Measurements from ENCODE around the gene TNK1.

The TNK1 gene

DNA sequence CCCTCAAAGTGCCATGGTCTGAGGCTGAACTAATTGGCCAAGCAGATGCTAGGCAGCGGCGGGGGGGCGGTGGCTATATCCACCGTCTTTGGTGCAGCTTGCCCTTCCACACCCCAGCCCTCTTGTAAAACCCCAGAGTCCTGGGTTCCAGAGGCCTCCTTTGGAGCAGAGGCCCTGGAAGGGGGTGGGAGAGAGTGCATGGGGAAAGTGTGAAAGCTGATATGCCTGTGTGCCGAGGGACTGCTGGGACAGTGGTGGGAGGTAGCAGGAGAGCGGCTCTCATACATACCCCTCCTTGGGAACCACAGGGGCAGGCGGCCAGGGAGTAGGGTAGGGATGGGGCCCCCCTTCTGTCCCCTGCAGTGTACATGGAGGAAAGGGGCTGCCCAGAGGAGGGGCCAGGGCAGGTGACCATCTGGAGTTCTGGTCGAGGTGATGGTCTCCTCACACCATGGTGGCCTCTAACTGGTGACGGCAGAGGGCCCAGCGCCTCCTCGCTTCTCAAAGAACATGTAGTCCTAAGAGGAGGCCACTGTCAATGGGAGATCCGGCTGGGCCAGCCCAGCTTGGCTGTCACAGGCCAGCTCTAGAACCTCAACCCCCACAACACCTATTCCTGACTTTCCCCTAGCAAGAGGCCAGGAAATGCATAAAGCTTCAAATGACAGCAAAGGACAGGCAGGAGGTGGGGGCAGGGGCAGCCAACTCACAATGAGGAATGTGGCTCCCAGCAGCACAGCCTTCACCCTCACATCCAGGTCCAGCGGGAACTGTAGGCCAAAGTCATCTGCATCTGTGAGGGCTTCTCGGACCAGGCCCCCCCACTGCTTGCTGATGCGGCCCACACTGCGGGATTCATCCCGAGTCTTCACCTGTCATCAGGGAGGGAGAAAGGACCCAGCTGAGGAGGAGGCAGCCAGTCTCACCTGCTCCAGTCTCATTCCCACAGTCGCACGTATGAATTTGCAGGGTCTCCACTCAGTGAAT, 9.3 kb downstream of the TNK1 start:
- DNase-seq (ENCODE audit: extremely low read depth in 1 of 2, low read depth in 1 of 2) = no peak

DNA sequence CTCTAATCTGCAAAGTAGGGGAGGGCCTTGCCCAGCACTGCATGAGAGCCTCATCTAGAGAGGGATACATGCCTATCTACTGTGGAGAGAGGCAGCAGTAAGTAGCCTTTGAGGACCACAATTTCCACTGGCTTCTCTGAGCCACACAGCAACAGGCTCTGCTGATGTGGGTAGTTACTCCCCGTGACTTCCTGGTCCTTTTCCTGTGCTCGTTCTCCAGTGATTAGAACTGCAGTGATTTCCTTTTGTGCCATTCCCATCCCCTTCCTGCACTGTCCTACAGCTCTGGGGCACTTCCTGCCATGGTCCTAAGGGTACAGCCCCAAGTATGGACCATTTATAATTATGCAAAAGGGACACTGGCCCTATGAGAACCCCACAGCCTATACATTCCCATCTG, 10.4 kb downstream of the TNK1 start:
- no peak for DNase-seq (ENCODE audit: extremely low read depth in 1 of 2, low read depth in 1 of 2)

- no peak for DNase-seq (ENCODE audit: extremely low read depth in 1 of 2, low read depth in 1 of 2)
Measured at GRCh38 chr17:7392696-7393612, 12.1 kb downstream of the TNK1 start.

DNA sequence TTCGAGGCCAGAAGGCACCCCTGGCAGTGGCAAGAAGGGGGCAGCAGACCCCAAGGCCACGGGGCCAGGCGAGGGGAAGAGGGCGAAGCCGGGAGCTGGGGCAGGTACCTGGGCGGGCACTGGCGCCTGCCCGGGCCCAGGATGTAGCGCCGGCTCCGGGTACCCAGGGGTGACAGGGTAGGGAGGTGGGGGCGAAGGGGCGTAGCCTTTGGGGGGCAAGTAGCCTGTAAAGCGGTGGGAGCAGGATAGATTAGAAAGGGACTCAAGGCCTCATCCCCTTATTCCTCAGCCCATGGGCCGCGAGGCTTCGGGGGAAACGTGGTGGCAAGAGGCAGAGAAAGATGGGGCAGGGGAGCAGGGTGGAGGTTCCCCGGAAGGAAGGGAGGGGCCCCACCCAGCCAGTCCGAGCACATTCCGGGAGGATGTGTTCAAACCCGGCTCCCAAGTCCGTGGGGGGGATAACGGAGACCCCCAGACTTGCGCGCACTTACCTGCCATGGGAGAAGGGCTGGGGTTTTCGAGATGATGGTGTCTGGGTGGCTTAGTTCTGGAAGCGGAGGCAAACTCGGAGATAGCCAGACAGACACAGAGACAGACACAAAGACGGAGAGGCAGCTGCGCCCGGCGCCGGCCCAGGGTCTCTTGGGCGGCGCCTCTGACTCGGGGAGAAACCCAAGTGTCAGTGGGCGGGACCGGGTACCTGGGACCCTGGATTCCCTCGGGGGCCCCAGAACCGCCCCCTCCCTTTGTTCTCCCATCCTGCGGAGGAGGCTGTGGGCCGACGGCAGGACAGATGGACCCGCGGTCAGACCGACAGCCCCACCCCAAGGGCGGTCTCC, 12.9 kb downstream of the TNK1 start:
- DNase-seq (ENCODE audit: extremely low read depth in 1 of 2, low read depth in 1 of 2) = peak; percentile 49 to 51

DNA sequence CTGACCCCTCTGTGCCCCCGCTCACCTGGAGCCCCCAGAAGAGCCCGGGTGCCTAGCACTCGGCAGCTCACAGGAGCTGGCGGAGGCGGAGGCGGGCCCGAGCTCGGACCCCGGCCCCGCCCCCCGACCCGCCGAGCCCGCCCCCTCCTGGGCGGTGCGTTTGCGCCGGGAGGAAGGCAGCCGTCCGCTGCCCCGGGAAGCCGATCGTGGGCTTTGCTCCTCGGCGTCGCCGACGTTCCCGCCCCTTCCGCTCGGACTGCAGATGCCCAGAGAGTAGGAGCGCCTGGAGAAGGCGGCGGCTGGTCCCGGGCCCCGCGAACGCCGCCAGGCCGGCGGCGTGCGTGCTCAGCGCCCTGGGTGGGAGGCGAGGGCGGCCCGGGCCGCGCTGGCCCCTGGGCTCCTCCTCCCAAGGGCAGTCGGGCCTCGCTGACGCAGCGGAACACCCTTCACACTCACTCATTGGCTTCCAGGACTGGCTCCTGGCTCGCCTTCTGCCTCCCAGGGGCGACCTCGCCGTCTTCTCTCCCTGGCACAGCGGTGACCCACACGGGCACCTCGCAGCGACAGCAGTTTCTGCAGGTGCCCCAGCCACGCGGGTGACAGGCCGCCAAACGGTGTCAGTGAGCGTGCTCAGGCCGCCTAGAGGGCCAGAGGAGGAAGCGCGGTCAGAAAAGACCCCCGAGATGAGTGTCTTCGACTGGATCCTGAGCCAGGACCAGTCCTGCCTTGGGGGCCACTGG, 13.7 kb downstream of the TNK1 start, which contains the start of gene PLSCR3:
Gene PLSCR3 (minus strand): TSS at position 74 of the 740 bp plus-strand sequence. CDS start 415 bp downstream, outside the sequence.
- peak; percentile 29 to 77 for DNase-seq (ENCODE audit: extremely low read depth in 1 of 2, low read depth in 1 of 2)

GRCh38 chr17:7396147-7396546, 15.3 kb downstream of the TNK1 start:
- DNase-seq (ENCODE audit: extremely low read depth in 1 of 2, low read depth in 1 of 2) = no peak

- no peak for DNase-seq (ENCODE audit: extremely low read depth in 1 of 2, low read depth in 1 of 2)
Measured at GRCh38 chr17:7398612-7399011, 17.7 kb downstream of the TNK1 start.

- no peak for DNase-seq (ENCODE audit: extremely low read depth in 1 of 2, low read depth in 1 of 2)
Measured at GRCh38 chr17:7403043-7403726, 22.3 kb downstream of the TNK1 start.

DNA sequence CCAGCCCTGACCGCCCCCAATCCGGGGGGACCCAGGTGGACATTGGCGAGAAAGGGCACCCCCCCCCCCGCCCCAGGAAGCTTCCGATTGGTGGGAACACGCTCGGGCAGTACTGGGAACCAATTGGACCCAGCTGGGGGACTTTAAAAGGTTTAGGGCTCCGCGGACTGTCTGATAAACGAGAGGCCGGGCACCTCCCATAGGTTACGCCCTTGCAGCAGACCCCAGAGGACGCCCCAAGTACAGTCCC, 22.8 kb downstream of the TNK1 start:
- no peak for DNase-seq (ENCODE audit: extremely low read depth in 1 of 2, low read depth in 1 of 2)

GRCh38 chr17:7403977-7404736, 23.3 kb downstream of the TNK1 start, which contains the start of gene TMEM256:
TMEM256 (minus strand) TSS chr17:7404097; CDS start chr17:7404084, 13 bp downstream.
- peak; percentile 87 to 90 for DNase-seq (ENCODE audit: extremely low read depth in 1 of 2, low read depth in 1 of 2)

GRCh38 chr17:7404737-7405349, 24.0 kb downstream of the TNK1 start:
- DNase-seq (ENCODE audit: extremely low read depth in 1 of 2, low read depth in 1 of 2) = peak; percentile 41 to 65

- no peak for DNase-seq (ENCODE audit: extremely low read depth in 1 of 2, low read depth in 1 of 2)
Measured at GRCh38 chr17:7405350-7406234, 24.7 kb downstream of the TNK1 start.

DNA sequence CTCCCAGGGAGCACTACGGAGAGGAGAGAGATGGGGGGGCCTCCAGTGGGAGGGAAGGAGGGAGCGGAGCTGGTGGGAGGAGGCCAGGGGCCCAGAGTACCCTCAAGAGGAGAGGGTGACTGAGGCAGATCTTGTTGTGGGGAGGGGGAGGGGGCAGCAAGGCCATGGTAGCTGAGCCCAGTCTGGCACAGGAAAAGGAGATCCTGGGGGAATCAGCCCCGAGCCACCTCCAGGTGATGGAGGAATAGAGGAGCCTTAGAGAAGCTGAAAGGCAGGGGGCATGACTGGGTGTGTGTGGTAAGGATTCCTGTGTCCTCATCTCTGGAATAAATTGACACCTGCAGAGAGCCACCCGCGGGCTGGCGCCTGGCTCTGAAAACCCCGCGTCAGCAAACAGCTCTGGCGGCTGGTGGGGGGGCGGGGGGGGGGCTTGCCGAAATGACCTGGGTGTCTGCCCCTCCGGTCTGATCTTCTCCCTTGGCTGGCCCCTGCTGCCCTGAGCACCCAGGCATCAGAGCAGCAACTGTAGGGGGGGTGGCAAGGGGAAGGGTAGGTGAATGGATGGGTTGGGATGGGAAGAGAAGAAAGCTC, 25.4 kb downstream of the TNK1 start:
- DNase-seq (ENCODE audit: extremely low read depth in 1 of 2, low read depth in 1 of 2) = no peak

GRCh38 chr17:7407082-7407481, 26.2 kb downstream of the TNK1 start:
- no peak for DNase-seq (ENCODE audit: extremely low read depth in 1 of 2, low read depth in 1 of 2)

DNA sequence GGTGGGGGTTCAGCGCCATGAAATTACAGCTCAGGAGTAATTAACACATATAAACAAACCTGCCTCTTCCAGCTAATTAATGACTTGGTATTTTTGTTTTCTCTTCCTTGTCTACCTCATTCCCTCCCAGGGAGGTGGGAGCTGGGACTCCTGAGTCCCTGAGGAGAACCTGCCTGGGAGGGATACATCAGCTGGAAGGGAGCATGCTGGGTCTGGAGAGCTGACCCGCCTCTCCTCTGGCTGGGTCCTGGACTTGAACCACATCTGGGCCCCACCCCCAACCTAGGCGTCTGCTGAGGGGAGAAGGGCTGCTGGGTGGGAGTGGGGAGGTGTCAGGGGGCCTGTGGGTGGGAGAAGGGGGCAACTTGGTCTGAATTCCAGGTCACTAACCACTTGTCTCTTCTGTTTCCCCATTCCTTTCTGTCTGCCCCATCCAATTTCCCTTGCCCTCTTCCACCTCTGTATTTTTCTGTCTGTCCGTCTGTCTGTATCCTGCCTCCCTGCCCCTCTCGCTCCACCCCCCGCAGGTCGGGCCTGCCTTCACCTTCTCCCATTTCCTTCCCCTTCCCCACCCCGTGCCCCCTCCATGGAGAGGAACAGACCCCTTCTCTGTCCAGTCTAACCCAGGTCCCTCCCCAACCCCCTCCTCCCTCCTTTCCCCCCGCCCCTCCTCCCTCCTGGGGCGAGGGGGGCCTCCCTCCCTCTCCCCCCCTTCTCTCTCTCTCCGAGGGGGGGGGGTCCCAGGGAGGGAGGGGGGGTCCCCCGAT, 26.8 kb downstream of the TNK1 start, which contains the start of gene NLGN2:
Gene NLGN2 (plus strand): TSS at position 361 of the 767 bp plus-strand sequence. CDS start 411 bp downstream, outside the sequence.
- no peak for DNase-seq (ENCODE audit: extremely low read depth in 1 of 2, low read depth in 1 of 2)

- no peak for DNase-seq (ENCODE audit: extremely low read depth in 1 of 2, low read depth in 1 of 2)
Measured at GRCh38 chr17:7408252-7408727, 27.4 kb downstream of the TNK1 start.
